ENCODE data around the gene CSPG4.

GRCh38 chr15:75725719-75726607 lies 13.3 kb upstream of the CSPG4 start:
- TF ChIP-seq, protein P1, sequence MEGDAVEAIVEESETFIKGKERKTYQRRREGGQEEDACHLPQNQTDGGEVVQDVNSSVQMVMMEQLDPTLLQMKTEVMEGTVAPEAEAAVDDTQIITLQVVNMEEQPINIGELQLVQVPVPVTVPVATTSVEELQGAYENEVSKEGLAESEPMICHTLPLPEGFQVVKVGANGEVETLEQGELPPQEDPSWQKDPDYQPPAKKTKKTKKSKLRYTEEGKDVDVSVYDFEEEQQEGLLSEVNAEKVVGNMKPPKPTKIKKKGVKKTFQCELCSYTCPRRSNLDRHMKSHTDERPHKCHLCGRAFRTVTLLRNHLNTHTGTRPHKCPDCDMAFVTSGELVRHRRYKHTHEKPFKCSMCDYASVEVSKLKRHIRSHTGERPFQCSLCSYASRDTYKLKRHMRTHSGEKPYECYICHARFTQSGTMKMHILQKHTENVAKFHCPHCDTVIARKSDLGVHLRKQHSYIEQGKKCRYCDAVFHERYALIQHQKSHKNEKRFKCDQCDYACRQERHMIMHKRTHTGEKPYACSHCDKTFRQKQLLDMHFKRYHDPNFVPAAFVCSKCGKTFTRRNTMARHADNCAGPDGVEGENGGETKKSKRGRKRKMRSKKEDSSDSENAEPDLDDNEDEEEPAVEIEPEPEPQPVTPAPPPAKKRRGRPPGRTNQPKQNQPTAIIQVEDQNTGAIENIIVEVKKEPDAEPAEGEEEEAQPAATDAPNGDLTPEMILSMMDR (IDR thresholded peaks at IDR 0.05) = no peak
- no peak for TF ChIP-seq POLR2A (IDR thresholded peaks at IDR 0.05)

All from right lobe of liver (tissue), 4 donors.